GM23338 (cell line): ENCODE results near the gene ITPRIPL2. TPM values are rescaled to one million over a fixed set of nuclear protein-coding genes. Genes with fewer than 3 reads are reported as not detected.

Experiments used
- ATAC-seq: fragments of 200-7000 bp; cut with Tn5 transposase; 3 replicates; pipeline ENCODE4 v1.9.1; 2020
- DNase-seq: peaks from one replicate; pipeline ENCODE4 v3.0.0-alpha.2; 2015; ENCODE audit warnings: low spot score
- H2AFZ ChIP-seq: fragments of 200-600 bp; sonication (generic); 2 replicates; pipeline ENCODE4 v1.8.0; 2016; ENCODE audit warnings: antibody characterized with exemption, mild to moderate bottlenecking, moderate library complexity
- H3F3A ChIP-seq: fragments of 200-600 bp; sonication (generic); replicated peaks from 2 replicates; pipeline ENCODE4 v1.8.0; 2017; ENCODE audit warnings: antibody characterized with exemption, mixed run types, low read depth
- H3K27ac ChIP-seq: fragments of 200-600 bp; sonication (generic); 2 replicates; pipeline ENCODE4 v1.6.1; 2016; ENCODE audit warnings: low read depth
- H3K27me3 ChIP-seq: fragments of 200-600 bp; sonication (generic); 2 replicates; pipeline ENCODE4 v1.8.0; 2016; ENCODE audit warnings: mild to moderate bottlenecking, mixed run types, moderate library complexity; ENCODE audit not compliant: insufficient read depth
- H3K36me3 ChIP-seq: fragments of 200-600 bp; sonication (generic); 2 replicates; pipeline ENCODE4 v1.8.0; 2016; ENCODE audit warnings: mild to moderate bottlenecking; ENCODE audit not compliant: insufficient read depth
- H3K4me1 ChIP-seq: fragments of 200-600 bp; sonication (generic); 2 replicates; pipeline ENCODE4 v1.8.0; 2016; ENCODE audit warnings: mild to moderate bottlenecking, moderate library complexity; ENCODE audit not compliant: insufficient read depth
- H3K4me2 ChIP-seq: fragments of 200-600 bp; sonication (generic); 2 replicates; pipeline ENCODE4 v1.7.1; 2017; ENCODE audit warnings: mixed run types
- H3K4me3 ChIP-seq: fragments of 200-600 bp; sonication (generic); 2 replicates; pipeline ENCODE4 v1.6.1; 2016; ENCODE audit warnings: mixed run types
- H3K79me2 ChIP-seq: fragments of 200-600 bp; sonication (generic); replicated peaks from 2 replicates; pipeline ENCODE4 v1.8.0; 2017; ENCODE audit warnings: mild to moderate bottlenecking; ENCODE audit not compliant: insufficient read depth
- H3K9me2 ChIP-seq: fragments of 200-600 bp; sonication (generic); 2 replicates; pipeline ENCODE4 v1.8.0; 2017; ENCODE audit not compliant: insufficient read depth
- H4K20me1 ChIP-seq: fragments of 200-600 bp; sonication (generic); replicated peaks from 2 replicates; pipeline ENCODE4 v1.8.0; 2017; ENCODE audit warnings: mild to moderate bottlenecking; ENCODE audit not compliant: insufficient read depth
- H3K27ac Mint-ChIP-seq: 2 replicates; pipeline ENCODE4 v1.8.0; 2020; ENCODE audit warnings: inconsistent platforms, mild to moderate bottlenecking, moderate library complexity, mixed read lengths
- H3K27me3 Mint-ChIP-seq: 3 replicates; pipeline ENCODE4 v1.8.0; 2022; ENCODE audit warnings: low read depth, mild to moderate bottlenecking, moderate library complexity, mixed read lengths, inconsistent platforms; ENCODE audit not compliant: insufficient read depth, poor library complexity
- H3K36me3 Mint-ChIP-seq: 3 replicates; pipeline ENCODE4 v1.8.0; 2021; ENCODE audit warnings: low read depth, mild to moderate bottlenecking, inconsistent platforms, moderate library complexity, mixed read lengths
- H3K4me1 Mint-ChIP-seq: 3 replicates; pipeline ENCODE4 v1.8.0; 2020; ENCODE audit warnings: mild to moderate bottlenecking, inconsistent platforms, mixed read lengths
- H3K4me3 Mint-ChIP-seq: 3 replicates; pipeline ENCODE4 v1.8.0; 2021; ENCODE audit warnings: moderate library complexity, mild to moderate bottlenecking, inconsistent platforms, mixed read lengths
- H3K9me3 Mint-ChIP-seq: 3 replicates; pipeline ENCODE4 v1.8.0; 2020; ENCODE audit warnings: moderate library complexity, mild to moderate bottlenecking, inconsistent platforms, mixed read lengths
- CTCF ChIP-seq, 2 experiments: fragments of 200-600 bp in 1 of 2; sonication (generic) in 1 of 2; conservative IDR thresholded peaks; 2 replicates each; pipeline versions ENCODE4 v1.5.1 to v1.6.1; 2016 to 2017; ENCODE audit warnings: antibody characterized with exemption in 2 of 2, low read depth in 2 of 2, mild to moderate bottlenecking in 2 of 2, moderate library complexity in 1 of 2
- JUNB ChIP-seq: IDR thresholded peaks from one replicate; pipeline ENCODE4 v1.6.1; 2016; ENCODE audit warnings: antibody characterized with exemption; ENCODE audit not compliant: unreplicated experiment
- STAT1 ChIP-seq: IDR thresholded peaks from one replicate; pipeline ENCODE4 v1.6.1; 2016; ENCODE audit warnings: antibody characterized with exemption; ENCODE audit not compliant: unreplicated experiment
- ZNF114 ChIP-seq: fragments of 250-450 bp; sonication (Bioruptor Pico); IDR thresholded peaks from 2 replicates; pipeline ENCODE4 v1.5.0; 2020; ENCODE audit warnings: mild to moderate bottlenecking, moderate library complexity
- ZNF331 ChIP-seq: fragments of 250-450 bp; sonication (Bioruptor Pico); IDR thresholded peaks from 2 replicates; pipeline ENCODE4 v1.5.0; 2020; ENCODE audit warnings: low read depth, mild to moderate bottlenecking, moderate library complexity
- polyA plus RNA-seq: library from polyadenylated mRNA; unstranded; fragments of >200 nt; fragmentation: Nextera tagmentation; extraction: Ambion mirVana; gene quantifications from 2 replicates; pipeline ENCODE4 v1.2.1, GENCODE V29; 2016
- total RNA-seq: library from RNA; depleted of rRNA; stranded (reverse); fragments of >200 nt; shearing (Covaris generic); gene quantifications from 2 replicates; pipeline ENCODE4 v1.2.3, GENCODE V29; 2014

The ITPRIPL2 gene
- total and polyA plus RNA-seq, 2 experiments from 2014 or later: 0.94 to 8.3 TPM

- Histone ChIP-seq H3K79me2 (peaks cover 14% of the 10 kb centered on the region), H2AFZ (peak overlapping the region; percentile 96; the same call in 1 of the 2 replicates), H4K20me1 (no peaks in the 10 kb centered on the region), H3K27me3 (no peaks in the 10 kb centered on the region), H3K27ac (no peak overlapping the region), H3K9me2 (no peaks in the 10 kb centered on the region), H3F3A (0 out of 2 replicates have a peak, but pooled peaks cover 4% of the 10 kb centered on the region), H3K4me1 (no peaks in the 10 kb centered on the region; the same call in 1 of the 2 replicates), H3K36me3 (no peaks in the 10 kb centered on the region), H3K4me2 (peak overlapping the region; percentile 90), H3K4me3 (peak overlapping the region; percentile 57)
- TF ChIP-seq ZNF114 (CRISPR knock-in tag): no peak
- no peak for TF ChIP-seq JUNB
- no peak for TF ChIP-seq STAT1
- H3K4me1 Mint-ChIP-seq: no peaks in the 10 kb centered on the region; the same call in 1 of the 3 replicates
- DNase-seq: no peak
- ATAC-seq: no peak
- peaks cover 10% of the 10 kb centered on the region for H3K27me3 Mint-ChIP-seq
- H3K9me3 Mint-ChIP-seq: no peaks in the 10 kb centered on the region; the same call in 2 of the 3 replicates
- peak overlapping the region; percentile 99 for H3K27ac Mint-ChIP-seq
- 0 out of 3 replicates have a peak, but pooled peaks cover 2% of the 10 kb centered on the region for H3K36me3 Mint-ChIP-seq
- H3K4me3 Mint-ChIP-seq: peak overlapping the region; percentile 92
Measured at GRCh38 chr16:19068237-19068815, 45.4 kb upstream of the ITPRIPL2 start.

- Mint-ChIP-seq H3K9me3 (no peaks in the 10 kb centered on the region; the same call in 2 of the 3 replicates), H3K27ac (no peak overlapping the region), H3K27me3 (peaks cover 9% of the 10 kb centered on the region), H3K4me1 (no peaks in the 10 kb centered on the region; the same call in 1 of the 3 replicates), H3K36me3 (peaks cover 12% of the 10 kb centered on the region; the same call in 2 of the 3 replicates), H3K4me3 (no peak overlapping the region)
- Histone ChIP-seq H3F3A (0 out of 2 replicates have a peak, but pooled peaks cover 4% of the 10 kb centered on the region), H3K9me2 (no peaks in the 10 kb centered on the region), H4K20me1 (no peaks in the 10 kb centered on the region), H2AFZ (no peak overlapping the region), H3K79me2 (peaks cover 14% of the 10 kb centered on the region), H3K4me1 (no peaks in the 10 kb centered on the region; the same call in 1 of the 2 replicates), H3K4me3 (no peak overlapping the region), H3K36me3 (no peaks in the 10 kb centered on the region; the same call in 1 of the 2 replicates), H3K27ac (no peak overlapping the region), H3K27me3 (no peaks in the 10 kb centered on the region), H3K4me2 (no peak overlapping the region)
- TF ChIP-seq ZNF331 (CRISPR knock-in tag) (no peak), CTCF (conservative IDR thresholded peaks at IDR 0.05; ENCODE audit: low read depth in 2 of 2) (peak; percentile 76 to 85)
- DNase-seq (peak; percentile 84), ATAC-seq (peak; percentile 60)
Measured at GRCh38 chr16:19071811-19072777, 41.7 kb upstream of the ITPRIPL2 start.
